Upper lobe of right lung (tissue), 1 donor: ENCODE results near the gene SUMO3. TPM values are rescaled to one million over a fixed set of nuclear protein-coding genes. Genes with fewer than 3 reads are reported as not detected.

ENCODE experiments used
- ATAC-seq: fragments of 200-7000 bp; cut with Tn5 transposase; one replicate; pipeline ENCODE4 v1.9.1; 2020; ENCODE audit warnings: mild to moderate bottlenecking, moderate library complexity
- DNase-seq: peaks from one replicate; pipeline ENCODE4 v3.0.0-alpha.2; 2020
- H3K27ac ChIP-seq: fragments of 200-600 bp; one replicate; pipeline ENCODE4 v1.8.0; 2022
- H3K27me3 ChIP-seq: fragments of 200-600 bp; one replicate; pipeline ENCODE4 v1.8.0; 2022; ENCODE audit warnings: mild to moderate bottlenecking
- H3K36me3 ChIP-seq: fragments of 200-600 bp; one replicate; pipeline ENCODE4 v1.8.0; 2022
- H3K4me1 ChIP-seq: fragments of 200-600 bp; one replicate; pipeline ENCODE4 v1.8.0; 2022
- H3K4me3 ChIP-seq: fragments of 200-600 bp; one replicate; pipeline ENCODE4 v1.8.0; 2022; ENCODE audit warnings: mild to moderate bottlenecking
- H3K9me3 ChIP-seq: fragments of 200-600 bp; one replicate; pipeline ENCODE4 v1.8.0; 2022
- CTCF ChIP-seq: fragments of 200-600 bp; IDR thresholded peaks from one replicate; pipeline ENCODE4 v1.8.0; 2022; ENCODE audit warnings: antibody characterized with exemption
- intact Hi-C: fragments of 100-400 bp; cut with DNase I; formaldehyde crosslinking; loops from one replicate; pipeline ENCODE4 v1.11.0; 2022
- total RNA-seq: library from RNA; stranded (reverse); fragmentation: NEBNext Ultra II Directional; extraction: Animal tissue kit (Norgen Biotek cat#: 25700); gene quantifications from one replicate; pipeline ENCODE4 v1.2.1, GENCODE V29; 2021
- donor health status: DM: no; HTN: yes; CAD: no; lungs with severe emphysema.

Gene SUMO3
- total RNA-seq, 1 donor from 2014 or later: 85.0 TPM

GRCh38 chr21:44831227-44831860 lies 13.5 kb upstream of the SUMO3 start:
- H3K4me3 ChIP-seq: no peak overlapping the region
- DNase-seq (no peak), ATAC-seq (no peak)
- no peak overlapping the region for H3K27ac ChIP-seq
- no peaks in the 10 kb centered on the region for H3K9me3 ChIP-seq
- TF ChIP-seq CTCF: no peak
- H3K27me3 ChIP-seq: no peaks in the 10 kb centered on the region
- no peaks in the 10 kb centered on the region for H3K36me3 ChIP-seq
- intact Hi-C loops: no loop called here
- H3K4me1 ChIP-seq: no peaks in the 10 kb centered on the region

- no peak for TF ChIP-seq CTCF
- Histone ChIP-seq H3K27ac (no peak overlapping the region), H3K4me3 (no peak overlapping the region), H3K9me3 (no peaks in the 10 kb centered on the region), H3K36me3 (no peaks in the 10 kb centered on the region), H3K27me3 (no peaks in the 10 kb centered on the region), H3K4me1 (no peaks in the 10 kb centered on the region)
- no peak for DNase-seq
- intact Hi-C loops: no loop called here
- no peak for ATAC-seq
Measured at GRCh38 chr21:44829507-44830092, 11.7 kb upstream of the SUMO3 start.

- Histone ChIP-seq H3K27me3 (no peaks in the 10 kb centered on the region), H3K9me3 (no peaks in the 10 kb centered on the region), H3K36me3 (no peaks in the 10 kb centered on the region), H3K27ac (no peak overlapping the region), H3K4me1 (no peaks in the 10 kb centered on the region), H3K4me3 (no peak overlapping the region)
- no peak for ATAC-seq
- intact Hi-C loops: no loop called here
- no peak for DNase-seq
- no peak for TF ChIP-seq CTCF
Measured at GRCh38 chr21:44828362-44829056, 10.6 kb upstream of the SUMO3 start.

GRCh38 chr21:44823179-44823660 lies 5.4 kb upstream of the SUMO3 start:
- DNase-seq (no peak), ATAC-seq (peak; percentile 42)
- TF ChIP-seq CTCF: no peak
- no peak overlapping the region for H3K4me3 ChIP-seq
- no peak overlapping the region for H3K27ac ChIP-seq
- H3K36me3 ChIP-seq: no peaks in the 10 kb centered on the region
- H3K27me3 ChIP-seq: no peaks in the 10 kb centered on the region
- no peaks in the 10 kb centered on the region for H3K4me1 ChIP-seq
- peaks cover 10% of the 10 kb centered on the region for H3K9me3 ChIP-seq
- intact Hi-C loops: no loop called here

GRCh38 chr21:44822484-44823178 lies 4.8 kb upstream of the SUMO3 start:
- ATAC-seq (no peak), DNase-seq (no peak)
- Histone ChIP-seq H3K9me3 (peaks cover 10% of the 10 kb centered on the region), H3K36me3 (no peaks in the 10 kb centered on the region), H3K27ac (no peak overlapping the region), H3K27me3 (no peaks in the 10 kb centered on the region), H3K4me3 (no peak overlapping the region), H3K4me1 (no peaks in the 10 kb centered on the region)
- TF ChIP-seq CTCF: no peak
- intact Hi-C loops: no loop called here
